ENCODE results near the gene NUP37.

The NUP37 gene

GRCh38 chr12:102110782-102111181 lies 9.1 kb downstream of the NUP37 start:
- H3K36me3 ChIP-seq: peaks cover 39 to 51% (median 42%) of the 10 kb centered on the region in 3 donors
- H3K27me3 ChIP-seq: no peaks in the 10 kb centered on the region
- H3K4me3 ChIP-seq: no peak overlapping the region
- H3K4me1 ChIP-seq: no peaks in the 10 kb centered on the region
- H3K9me3 ChIP-seq: no peaks in the 10 kb centered on the region
- intact Hi-C loops (cut with DNase I; ENCODE audit: low total_unique reads): no loop called here
- no peak for DNase-seq
- no peak overlapping the region for H3K27ac ChIP-seq
- TF ChIP-seq CTCF (IDR thresholded peaks at IDR 0.05): no peak

GRCh38 chr12:102107970-102108369 lies 11.9 kb downstream of the NUP37 start:
- no peak overlapping the region for H3K27ac ChIP-seq
- TF ChIP-seq CTCF (IDR thresholded peaks at IDR 0.05): no peak
- no peak overlapping the region for H3K4me3 ChIP-seq
- intact Hi-C loops (cut with DNase I; ENCODE audit: low total_unique reads): loop anchor here (2.0 kb wide), 1 partner anchor 27 kb away; no protein-coding TSS in a partner anchor
- peaks cover 35 to 54% (median 43%) of the 10 kb centered on the region in 3 donors for H3K36me3 ChIP-seq
- no peak for DNase-seq
- no peaks in the 10 kb centered on the region for H3K27me3 ChIP-seq
- H3K4me1 ChIP-seq: no peaks in the 10 kb centered on the region
- no peaks in the 10 kb centered on the region for H3K9me3 ChIP-seq

- no peak overlapping the region for H3K4me3 ChIP-seq
Observed at GRCh38 chr12:102106905-102107304, 13.0 kb downstream of the NUP37 start.

GRCh38 chr12:102096855-102097254 lies 23.1 kb downstream of the NUP37 start:
- no peak for DNase-seq
- Histone ChIP-seq H3K4me1 (no peaks in the 10 kb centered on the region), H3K36me3 (peaks cover 9 to 31% (median 22%) of the 10 kb centered on the region in 3 donors), H3K27me3 (no peaks in the 10 kb centered on the region), H3K4me3 (no peak overlapping the region), H3K27ac (no peak overlapping the region), H3K9me3 (no peaks in the 10 kb centered on the region)
- intact Hi-C loops (cut with DNase I; ENCODE audit: low total_unique reads): loop anchor here (10.0 kb wide), 1 partner anchor 1768 kb away; no protein-coding TSS in a partner anchor
- TF ChIP-seq CTCF (IDR thresholded peaks at IDR 0.05): no peak

More at GRCh38 chr12:102106905-102107304, 13.0 kb downstream of the NUP37 start:
- Histone ChIP-seq H3K36me3 (peaks cover 35 to 54% (median 43%) of the 10 kb centered on the region in 3 donors), H3K27me3 (no peaks in the 10 kb centered on the region), H3K9me3 (no peaks in the 10 kb centered on the region), H3K27ac (no peak overlapping the region), H3K4me1 (no peaks in the 10 kb centered on the region)
- DNase-seq: no peak
- no peak for TF ChIP-seq CTCF (IDR thresholded peaks at IDR 0.05)
- intact Hi-C loops (cut with DNase I; ENCODE audit: low total_unique reads): loop anchor here (2.0 kb wide), 1 partner anchor 28 kb away; no protein-coding TSS in a partner anchor

- no peak for DNase-seq
- Histone ChIP-seq H3K27me3 (no peaks in the 10 kb centered on the region), H3K9me3 (no peaks in the 10 kb centered on the region), H3K27ac (no peak overlapping the region), H3K36me3 (peaks cover 9 to 31% (median 21%) of the 10 kb centered on the region in 3 donors), H3K4me1 (no peaks in the 10 kb centered on the region), H3K4me3 (no peak overlapping the region)
- intact Hi-C loops (cut with DNase I; ENCODE audit: low total_unique reads): loop anchor here (10.0 kb wide), 1 partner anchor 1769 kb away; no protein-coding TSS in a partner anchor
- peak; percentile 9 to 16 for TF ChIP-seq CTCF (IDR thresholded peaks at IDR 0.05)
Observed at GRCh38 chr12:102095677-102096263, 24.1 kb downstream of the NUP37 start.

Measured in tibial artery (tissue), 4 donors.